Activated T-cell treated with anti-CD3 and anti-CD28 coated beads, Interleukin-2, amount 50 U/mL, for 4 hours (primary cell): ENCODE measurements around the gene ADAM29. TPM values are rescaled to one million over a fixed set of nuclear protein-coding genes. Genes with fewer than 3 reads are reported as not detected.
"Not testable (repeated sequence)": the region's sequence is repeated elsewhere in the genome, so short reads cannot be mapped to it uniquely, and the experiment has no call there.

Source experiments
- ATAC-seq, 2 donors: fragments of 200-7000 bp; cut with Tn5 transposase; one replicate each; pipeline ENCODE4 v1.10.0; 2021
- DNase-seq: peaks from one replicate; pipeline ENCODE4 v3.0.0-alpha.2; 2020
- H3K27me3 Mint-ChIP-seq: one replicate; pipeline ENCODE4 v1.8.0; 2021; ENCODE audit warnings: low read depth, mixed read lengths
- H3K36me3 Mint-ChIP-seq: one replicate; pipeline ENCODE4 v1.8.0; 2022; ENCODE audit warnings: mixed read lengths; ENCODE audit not compliant: insufficient read depth
- H3K4me1 Mint-ChIP-seq: one replicate; pipeline ENCODE4 v1.8.0; 2021; ENCODE audit warnings: low read depth, mixed read lengths
- H3K4me3 Mint-ChIP-seq: one replicate; pipeline ENCODE4 v1.8.0; 2021; ENCODE audit warnings: mild to moderate bottlenecking, moderate library complexity, mixed read lengths
- H3K9me3 Mint-ChIP-seq: one replicate; pipeline ENCODE4 v1.8.0; 2021; ENCODE audit warnings: mixed read lengths
- total RNA-seq, 3 donors: library from RNA; stranded (reverse); gene quantifications; one replicate each; pipeline ENCODE4 v1.2.1, GENCODE V29; 2021

ADAM29 gene
- total RNA-seq, 3 donors from 2014 or later = not detected

- no peaks in the 10 kb centered on the region for H3K36me3 Mint-ChIP-seq
- no peaks in the 10 kb centered on the region for H3K4me1 Mint-ChIP-seq
- ATAC-seq = no peak
- DNase-seq = no peak
- H3K4me3 Mint-ChIP-seq = no peak overlapping the region
- H3K9me3 Mint-ChIP-seq = peaks cover 7% of the 10 kb centered on the region
- H3K27me3 Mint-ChIP-seq = no peaks in the 10 kb centered on the region
These were observed 77.9 kb downstream of the ADAM29 start for GRCh38 chr4:174996079-174996478.

- Mint-ChIP-seq H3K4me1 (no peaks in the 10 kb centered on the region), H3K9me3 (peaks cover 7% of the 10 kb centered on the region)
These were observed 81.2 kb downstream of the ADAM29 start for GRCh38 chr4:174999407-174999806.

GRCh38 chr4:175017751-175018150, 99.6 kb downstream of the ADAM29 start:
- no peaks in the 10 kb centered on the region for H3K36me3 Mint-ChIP-seq
- H3K4me3 Mint-ChIP-seq = no peak overlapping the region
- no peak for ATAC-seq
- H3K4me1 Mint-ChIP-seq = no peaks in the 10 kb centered on the region
- DNase-seq = no peak
- H3K27me3 Mint-ChIP-seq = no peaks in the 10 kb centered on the region
- peaks cover 4% of the 10 kb centered on the region for H3K9me3 Mint-ChIP-seq

More at GRCh38 chr4:174999407-174999806, 81.2 kb downstream of the ADAM29 start:
- Mint-ChIP-seq H3K36me3 (no peaks in the 10 kb centered on the region), H3K4me3 (no peak overlapping the region), H3K27me3 (no peaks in the 10 kb centered on the region)
- no peak for DNase-seq
- ATAC-seq = no peak

- not testable (repeated sequence) for H3K4me3 Mint-ChIP-seq, H3K27me3 Mint-ChIP-seq, ATAC-seq, DNase-seq, H3K4me1 Mint-ChIP-seq, H3K36me3 Mint-ChIP-seq, H3K9me3 Mint-ChIP-seq
These were observed 101.3 kb downstream of the ADAM29 start for GRCh38 chr4:175019447-175019846.

Other genes starting within 250 kb of the ADAM29 start
- gene GLRA3, start 89.1 kb upstream of the ADAM29 start, total RNA-seq = not detected